GM12878 (cell line): ENCODE measurements around the gene CNST.

Source experiments
- BCL3 ChIP-seq: IDR thresholded peaks from 2 replicates; pipeline ENCODE4 v1.6.1; 2011; ENCODE audit warnings: borderline replicate concordance, low read depth, mild to moderate bottlenecking, moderate library complexity, low read length; ENCODE audit not compliant: insufficient read depth, poor library complexity, severe bottlenecking
- CTCF ChIP-seq, 3 experiments: IDR thresholded peaks in 2 of 3; conservative IDR thresholded peaks in 1 of 3; 2 replicates each; pipeline ENCODE4 v1.5.1; 2011; ENCODE audit warnings: low read depth in 3 of 3, low read length in 3 of 3, mild to moderate bottlenecking in 3 of 3, control low read depth in 2 of 3, moderate library complexity in 2 of 3, inconsistent platforms in 1 of 3, mixed read lengths in 1 of 3; ENCODE audit not compliant: control insufficient read depth in 2 of 3, insufficient read depth in 1 of 3; ENCODE audit errors: extremely low read depth in 1 of 3
- SMC3 ChIP-seq: IDR thresholded peaks from 2 replicates; pipeline ENCODE4 v1.6.1; 2011; ENCODE audit warnings: low read length, improper control_type of control experiment, borderline replicate concordance

DNA sequence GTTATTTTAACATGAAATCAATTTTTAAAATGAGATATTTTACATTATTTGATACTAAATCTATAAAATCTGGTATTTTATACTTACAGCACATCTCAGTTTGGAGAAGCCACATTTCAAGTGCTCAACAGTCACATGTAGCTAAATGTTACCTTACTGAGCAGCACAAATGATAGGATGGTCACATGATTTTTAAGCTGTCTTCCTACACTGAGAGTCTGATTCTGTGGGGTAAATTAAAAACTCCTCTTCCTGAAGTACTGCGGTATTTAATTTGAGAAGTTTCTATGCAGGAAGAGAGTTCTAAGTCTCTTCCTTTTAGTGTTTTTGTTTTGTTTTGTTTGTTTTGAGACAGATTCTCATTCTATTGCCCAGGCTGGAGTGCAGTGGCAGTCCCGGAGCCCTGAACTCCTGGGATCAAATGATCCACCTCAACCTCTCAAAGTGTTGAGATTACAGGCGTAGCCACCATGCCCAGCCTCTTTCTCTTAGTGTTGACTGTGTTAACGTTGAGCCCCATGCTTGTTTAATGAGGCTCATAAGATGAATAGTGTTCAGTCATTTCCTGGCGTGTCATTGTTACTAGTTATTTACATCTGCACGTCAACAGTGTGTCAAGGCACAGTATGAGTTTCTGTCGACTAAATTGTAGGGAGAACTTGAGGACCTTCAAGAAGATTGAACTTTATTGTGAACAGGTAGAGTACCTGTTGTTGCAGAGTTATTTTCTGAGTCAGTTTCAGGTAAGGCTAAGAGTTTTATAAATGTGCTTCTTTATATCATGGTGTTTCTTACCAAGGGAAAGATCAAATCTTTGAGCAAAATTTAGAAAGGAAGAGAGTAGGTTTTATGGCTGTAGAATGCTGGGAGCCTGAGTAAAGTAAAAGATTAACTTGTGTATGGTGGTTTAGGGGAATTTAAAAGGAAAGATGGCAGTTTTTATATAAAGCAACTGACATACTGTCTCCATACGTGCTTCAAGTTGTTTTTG, 3.3 kb downstream of the CNST start:
- TF ChIP-seq BCL3 (no peak), CTCF (IDR thresholded peaks at IDR 0.05 in 2 of 3, conservative IDR thresholded peaks at IDR 0.05 in 1 of 3; ENCODE audit: control insufficient read depth in 2 of 3, extremely low read depth in 1 of 3, insufficient read depth in 1 of 3, low read depth in 3 of 3, low read length in 3 of 3) (no peak), SMC3 (no peak; the same call in 1 of the 2 replicates)
